HUDEP-2 (cell line): ENCODE measurements around the gene ETV7.
A peak's percentile ranks its signal among the peaks of the same experiment; 100 is the strongest.
"Not testable (repeated sequence)": the region's sequence is repeated elsewhere in the genome, so short reads cannot be mapped to it uniquely, and the experiment has no call there.

ENCODE experiments used
- DNase-seq, 76 experiments: peaks; one replicate each; lab custom pipeline; 2025; ENCODE audit not compliant: unreplicated experiment in 76 of 76; lab: John Stamatoyannopoulos, UW

ETV7 gene

DNA sequence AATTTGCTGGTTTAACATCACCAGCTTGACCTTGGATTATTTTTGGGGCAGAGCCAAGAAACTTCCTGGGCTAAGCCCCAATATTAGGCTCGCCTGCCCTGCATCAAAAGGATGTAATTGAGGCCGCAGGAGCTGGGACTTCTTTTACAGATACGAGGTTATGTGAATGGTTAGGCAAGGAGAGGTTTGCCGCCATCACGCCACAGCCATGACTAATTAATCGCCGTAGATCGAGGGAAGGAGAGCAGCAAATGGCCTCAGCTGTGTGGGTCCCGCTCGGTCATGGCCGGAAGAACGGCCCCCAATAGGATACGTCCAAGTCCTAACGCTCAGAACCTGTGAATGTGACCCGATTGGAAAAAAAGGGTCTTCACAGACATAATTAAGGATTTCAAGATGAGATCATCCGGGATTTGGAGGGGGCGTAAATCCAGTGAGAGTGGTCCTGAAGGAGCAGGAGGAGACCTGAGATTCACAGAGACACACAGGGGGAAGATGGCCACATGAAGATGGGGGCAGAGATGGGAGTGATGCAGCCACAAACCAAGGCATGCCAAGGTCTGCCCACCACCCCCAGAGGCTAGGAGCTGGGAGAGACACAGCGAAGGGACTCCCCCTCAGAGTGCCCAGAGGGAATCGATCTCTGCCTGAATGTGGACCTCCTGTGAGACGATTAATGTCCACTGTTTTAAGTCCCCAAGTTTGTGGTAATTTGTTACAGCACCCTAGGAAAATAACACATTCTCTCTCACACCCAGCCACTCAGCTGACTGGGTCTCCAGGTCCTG is 40.8 kb downstream of the ETV7 start:
- DNase-seq: no peak

DNA sequence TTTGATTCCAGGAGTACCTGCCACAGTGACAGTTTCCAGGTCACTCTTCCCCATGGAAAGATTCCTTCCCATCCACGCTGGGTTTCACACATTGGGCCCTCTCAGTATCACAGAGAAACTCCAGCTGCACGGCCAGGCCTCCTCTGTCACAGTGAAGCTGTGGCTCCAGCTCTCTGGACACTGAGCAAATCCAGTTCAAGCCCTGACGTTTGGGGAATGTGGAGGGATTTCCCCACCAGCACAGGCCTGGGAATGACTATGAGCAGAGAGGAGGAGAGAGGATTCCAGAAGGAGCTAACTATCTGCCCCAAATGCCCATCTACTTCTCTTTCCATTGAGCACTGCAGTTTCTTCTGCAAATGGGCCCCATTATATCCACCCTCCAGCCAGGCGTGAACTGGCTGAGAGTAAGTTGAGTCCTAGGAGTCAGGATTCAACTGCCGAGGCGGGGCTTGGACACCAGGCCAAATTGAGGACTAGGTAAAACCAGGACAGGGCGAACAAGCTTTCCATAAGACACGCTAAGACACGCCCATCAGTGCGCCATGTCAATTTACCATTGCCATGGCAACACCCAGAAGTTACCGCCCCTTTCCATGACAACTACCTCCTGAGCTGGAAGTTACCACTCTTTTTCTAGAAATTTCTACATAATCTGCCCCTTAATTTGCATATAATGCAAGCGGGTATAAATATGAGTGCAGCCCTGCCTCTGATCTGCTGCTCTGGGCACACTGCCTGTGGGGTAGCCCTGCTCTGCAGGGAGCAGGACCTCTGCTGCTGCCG is 41.6 kb downstream of the ETV7 start:
- peak in 3 of 76 experiments; percentile 7 to 28 (median 18) for DNase-seq

DNA sequence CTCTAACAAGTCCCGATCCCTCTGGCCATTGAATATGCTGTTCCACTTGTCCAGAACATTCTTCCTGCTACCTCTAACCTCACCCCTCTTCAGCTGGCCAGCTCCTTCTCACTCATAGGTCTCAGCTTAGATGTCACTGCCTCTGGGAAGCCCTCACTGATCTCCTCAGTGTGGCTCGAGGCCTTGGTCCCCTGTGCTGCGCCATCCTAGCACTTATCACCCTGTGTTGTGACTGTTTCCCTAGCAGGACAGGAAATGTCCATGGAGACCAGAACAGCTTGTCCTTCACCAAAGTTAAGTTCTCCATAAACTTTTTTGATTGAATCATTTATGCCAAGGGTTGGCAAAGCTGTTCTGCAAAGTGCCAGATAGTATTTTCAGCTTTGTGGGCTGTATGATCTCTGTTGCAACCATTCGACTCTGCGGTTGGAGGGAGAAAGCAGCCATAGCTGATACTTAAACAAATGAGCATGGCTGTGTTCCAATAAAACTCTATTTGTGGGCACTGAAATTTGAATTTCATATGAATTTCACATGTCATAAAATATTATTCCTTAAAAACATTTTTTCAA is 44.3 kb downstream of the ETV7 start:
- no peak for DNase-seq

DNA sequence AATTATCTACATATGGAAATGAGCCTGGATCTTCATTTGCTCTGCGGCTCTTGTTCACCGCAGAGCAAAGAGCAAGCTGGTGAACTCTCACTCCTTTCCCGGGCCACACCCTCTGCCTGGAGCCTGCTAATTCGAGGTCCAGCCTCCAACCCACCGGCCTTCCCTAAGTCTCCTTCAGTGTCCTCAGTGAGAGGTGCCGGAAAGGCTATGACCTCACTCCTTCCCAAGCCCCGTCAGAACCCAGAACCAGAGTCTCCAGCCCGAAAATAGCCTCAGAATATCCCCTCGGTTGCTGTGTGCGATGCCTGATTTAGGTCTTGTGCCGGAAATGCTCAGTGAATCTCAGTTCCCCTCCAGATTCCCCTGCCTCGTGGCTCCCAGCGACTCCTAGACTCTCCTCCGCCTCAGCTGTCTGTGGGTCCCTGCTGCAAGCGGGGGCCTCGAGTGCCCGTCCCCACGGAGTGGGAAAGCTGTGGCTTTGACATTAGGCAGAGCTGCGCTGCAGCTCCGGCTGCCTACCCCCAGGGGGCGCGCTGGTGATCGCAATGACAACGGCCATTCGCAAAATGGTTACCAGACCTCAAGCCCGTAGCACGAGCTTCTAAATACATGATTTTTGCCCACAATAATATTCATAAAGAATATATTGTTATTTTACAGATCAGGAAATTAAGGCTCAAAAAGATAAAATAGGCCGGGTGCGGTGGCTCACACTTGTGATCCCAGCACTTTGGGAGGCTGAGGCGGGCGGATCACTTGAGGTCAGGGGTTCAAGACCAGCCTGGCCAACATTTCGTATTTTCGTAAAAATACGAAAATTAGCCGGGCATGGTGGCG is 46.6 kb downstream of the ETV7 start:
- DNase-seq: peak in 60 of 76 experiments; percentile 20 to 79 (median 58)

DNA sequence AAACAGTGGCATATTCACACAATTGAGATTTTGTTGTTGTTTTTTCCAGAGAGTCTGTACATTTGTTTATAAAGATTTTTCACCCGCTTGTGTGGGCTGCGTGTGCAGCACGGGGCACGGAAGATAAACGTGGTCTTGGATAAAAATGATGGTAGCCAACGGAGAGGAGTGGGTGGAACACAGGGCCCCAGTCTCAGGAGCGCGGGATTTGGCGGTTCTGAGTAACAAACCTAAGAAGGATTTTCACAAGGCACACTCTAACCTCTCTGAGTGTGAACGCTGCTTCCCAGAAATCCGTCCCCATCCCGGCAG is 47.2 kb downstream of the ETV7 start:
- no peak for DNase-seq

DNA sequence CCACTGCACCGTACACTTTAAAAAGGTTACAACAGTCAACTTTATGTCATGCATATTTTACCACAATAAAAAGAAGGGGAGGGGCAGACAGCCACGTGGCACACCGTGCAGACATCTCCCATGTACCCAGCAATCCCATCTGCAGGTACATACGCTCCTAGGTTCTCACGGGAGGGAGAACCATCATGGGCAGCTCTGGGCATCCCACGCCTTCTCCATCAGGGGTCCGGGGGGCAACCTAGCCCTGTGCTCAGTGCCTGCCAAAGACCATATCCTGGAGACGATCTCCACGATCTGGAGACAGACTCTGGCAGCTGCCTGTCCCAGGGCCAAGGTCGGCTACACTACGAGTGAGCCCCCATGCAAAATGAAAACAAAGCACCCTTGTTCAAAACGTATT is 48.3 kb downstream of the ETV7 start:
- DNase-seq: no peak

DNA sequence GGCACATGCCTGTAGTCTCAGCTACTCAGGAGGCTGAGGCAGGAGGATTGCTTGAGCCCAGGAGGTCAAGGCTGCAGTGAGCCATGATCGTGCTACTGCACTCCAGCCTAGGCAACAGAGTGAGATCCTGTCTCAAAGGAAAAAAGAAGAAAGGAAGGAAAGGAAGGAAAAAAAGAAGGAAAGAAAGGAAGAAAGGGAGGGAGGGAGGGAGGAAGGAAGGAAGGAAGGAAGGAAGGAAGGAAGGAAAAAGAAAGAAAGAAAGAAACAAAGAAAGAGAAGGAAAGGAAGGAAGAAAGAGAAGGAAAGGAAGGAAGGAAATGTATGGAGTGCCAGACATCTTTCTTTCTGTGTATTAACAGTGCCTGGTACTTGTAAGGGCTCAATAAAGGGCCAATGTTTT is 49.2 kb downstream of the ETV7 start:
- DNase-seq: not testable (repeated sequence)

DNA sequence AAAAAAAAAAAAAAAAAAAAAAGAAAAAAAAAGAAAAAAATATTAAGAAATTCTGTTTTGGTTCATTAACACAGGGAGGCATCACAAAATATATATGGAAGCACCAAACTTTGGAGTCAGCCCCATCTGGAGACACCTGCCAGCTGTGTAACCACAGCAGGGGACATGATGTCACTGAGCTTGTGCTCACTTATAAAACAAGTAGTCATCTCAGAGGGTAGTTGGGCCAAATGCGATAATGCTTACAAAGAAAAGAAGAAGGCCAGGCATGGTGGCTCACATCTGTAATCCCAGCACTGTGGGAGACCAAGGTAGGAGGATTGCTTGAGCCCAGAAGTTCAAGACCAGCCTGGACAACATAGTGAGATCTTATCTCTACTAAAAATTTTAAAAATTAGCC is 49.7 kb downstream of the ETV7 start:
- no peak for DNase-seq

DNA sequence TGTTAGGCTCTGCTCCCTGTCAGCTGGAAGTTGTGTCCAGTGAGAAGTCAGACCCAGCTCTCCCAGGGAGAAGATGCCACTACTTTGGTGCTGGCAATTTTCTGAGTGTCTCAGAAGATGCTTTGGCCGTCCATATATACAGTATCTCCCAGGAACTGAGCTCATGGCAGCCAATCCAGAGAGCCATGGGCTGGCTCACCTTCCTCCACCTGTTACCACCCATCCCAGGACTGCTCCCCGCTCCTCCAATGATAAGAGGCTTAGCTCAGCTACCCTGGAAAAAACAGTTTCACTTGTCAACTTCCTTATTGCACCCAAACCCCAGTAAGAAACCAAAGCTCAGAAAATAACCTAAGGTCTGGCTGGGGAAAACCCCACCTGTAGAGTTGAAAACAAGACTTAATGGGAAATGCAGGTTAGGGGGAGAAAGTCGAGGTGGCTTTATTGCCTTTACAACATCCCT is 50.7 kb downstream of the ETV7 start, which contains the start of gene BNIP5:
BNIP5 (minus strand) TSS at position 110 of the 463 bp plus-strand sequence. CDS start 6,198 bp downstream, outside the sequence.
- DNase-seq: no peak

DNA sequence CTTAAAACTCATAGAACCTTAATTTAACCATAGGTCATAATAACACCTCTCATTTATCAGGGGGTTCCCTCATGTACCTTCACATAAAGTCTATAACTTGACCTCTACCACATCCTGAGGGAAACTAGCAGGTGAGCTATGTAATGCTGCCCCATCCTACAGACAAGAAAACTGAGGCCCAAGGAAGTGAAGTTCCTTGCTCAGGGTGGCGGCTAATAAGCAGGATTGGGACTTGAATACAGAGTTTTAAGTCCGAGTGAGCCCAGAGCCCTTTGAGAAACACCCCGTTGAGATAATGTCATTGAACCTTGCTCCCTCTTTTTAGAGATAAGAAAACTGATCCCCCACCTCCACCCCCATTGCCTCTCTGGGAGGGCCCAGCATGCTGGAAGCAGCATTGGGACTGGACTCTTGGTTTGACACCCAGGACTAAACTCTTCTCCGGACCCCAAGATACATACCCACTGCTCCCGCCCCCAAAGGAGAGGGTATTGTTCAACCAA is 51.2 kb downstream of the ETV7 start:
- DNase-seq: no peak

DNA sequence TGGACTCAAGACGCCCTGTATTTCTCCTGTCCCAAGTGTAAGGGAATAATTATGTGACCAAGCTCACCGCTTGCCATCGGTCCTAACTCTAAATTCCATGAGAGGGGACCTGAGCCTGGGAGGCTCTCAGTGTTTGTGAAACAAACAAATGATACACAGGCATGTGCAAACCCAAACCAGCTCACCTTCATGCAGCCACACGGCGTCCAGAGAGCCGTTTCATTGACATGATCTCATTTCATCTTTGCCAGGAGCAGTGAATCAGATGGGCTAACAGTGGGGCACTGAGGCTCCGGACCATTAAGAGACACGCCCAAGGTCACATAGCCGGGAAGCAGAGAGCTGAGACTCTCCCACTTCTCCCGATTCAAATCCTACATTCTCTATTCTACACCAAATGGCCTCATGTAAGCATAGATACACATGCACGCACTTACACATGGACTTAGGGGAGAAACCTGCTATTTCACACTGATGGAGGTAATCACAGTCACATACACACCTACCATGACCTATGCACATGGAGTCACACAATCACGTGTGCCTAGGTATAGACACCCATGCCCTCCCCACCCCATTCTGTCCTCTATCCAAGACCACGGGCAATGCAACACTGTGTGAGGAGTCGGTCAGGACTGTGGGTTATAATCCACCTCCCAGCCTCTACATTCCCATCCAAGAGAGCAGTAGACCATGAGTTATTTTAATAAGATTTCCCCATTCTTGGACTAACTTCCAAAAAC is 51.8 kb downstream of the ETV7 start:
- DNase-seq: no peak

DNA sequence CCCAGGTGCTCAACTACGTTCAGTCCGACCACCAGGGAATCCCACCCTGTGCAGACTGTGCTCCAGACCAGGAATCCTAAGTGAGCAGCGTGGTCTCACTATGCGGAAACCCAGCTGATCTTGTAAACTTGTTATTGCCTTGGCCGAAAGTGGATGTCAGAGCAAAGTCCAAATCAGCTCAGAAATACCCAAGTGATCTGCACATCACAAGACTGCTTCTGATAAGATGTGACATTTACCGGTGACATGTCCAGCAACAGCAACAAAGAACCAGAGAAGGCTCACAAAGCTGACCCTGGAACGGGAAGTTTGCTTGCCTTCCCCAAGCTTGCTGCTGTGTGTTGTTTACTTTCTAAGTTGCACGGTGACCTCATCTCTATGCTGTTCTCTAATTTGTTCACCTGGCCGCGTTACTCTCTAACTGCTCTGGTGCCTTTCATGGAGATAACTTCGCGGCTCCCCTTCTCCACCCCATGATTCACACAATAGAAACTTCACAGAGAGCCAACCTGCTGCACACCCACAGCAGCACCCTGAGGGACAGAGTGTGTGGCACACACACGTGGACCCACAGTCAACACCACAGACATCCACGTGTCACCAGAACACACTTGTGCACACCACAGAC is 52.5 kb downstream of the ETV7 start:
- no peak for DNase-seq

DNA sequence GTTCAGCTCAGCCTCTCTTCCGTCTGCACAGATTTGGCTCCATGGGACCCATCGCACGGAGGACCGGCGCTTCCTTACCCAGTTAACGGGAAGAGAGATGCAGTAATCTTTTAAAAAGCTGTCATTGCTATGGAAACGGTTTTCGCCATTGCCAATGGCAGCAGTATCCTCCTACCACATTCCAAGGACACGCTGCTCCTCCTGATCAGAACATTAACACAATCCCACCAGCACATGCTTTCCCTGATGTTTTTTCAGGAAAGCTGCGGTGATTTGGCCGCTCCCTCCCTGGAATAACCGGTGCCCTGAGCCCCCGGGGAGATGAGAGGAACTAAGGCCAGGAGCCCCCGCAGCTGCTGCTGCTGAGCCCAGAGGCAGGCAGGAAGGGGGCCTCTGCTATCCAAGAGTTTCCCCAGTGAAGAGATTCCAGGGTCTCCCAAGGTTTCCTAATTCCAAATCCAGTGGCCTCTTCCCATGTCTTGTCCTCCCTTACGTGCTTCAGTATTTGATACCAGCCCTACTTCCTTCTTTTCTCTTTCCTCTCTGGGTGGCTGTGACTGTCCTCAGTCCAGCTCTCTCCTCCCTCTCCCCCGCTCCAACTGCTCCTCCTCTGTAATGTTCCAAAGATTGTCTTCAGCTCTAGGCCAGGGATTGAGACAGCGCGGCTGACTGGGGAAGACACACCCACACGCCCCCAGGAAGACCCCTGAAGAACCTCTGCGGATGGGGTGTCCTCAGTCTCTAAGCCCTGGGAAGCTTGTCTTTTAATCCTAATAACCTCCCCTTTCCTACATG is 53.3 kb downstream of the ETV7 start:
- DNase-seq: no peak

DNA sequence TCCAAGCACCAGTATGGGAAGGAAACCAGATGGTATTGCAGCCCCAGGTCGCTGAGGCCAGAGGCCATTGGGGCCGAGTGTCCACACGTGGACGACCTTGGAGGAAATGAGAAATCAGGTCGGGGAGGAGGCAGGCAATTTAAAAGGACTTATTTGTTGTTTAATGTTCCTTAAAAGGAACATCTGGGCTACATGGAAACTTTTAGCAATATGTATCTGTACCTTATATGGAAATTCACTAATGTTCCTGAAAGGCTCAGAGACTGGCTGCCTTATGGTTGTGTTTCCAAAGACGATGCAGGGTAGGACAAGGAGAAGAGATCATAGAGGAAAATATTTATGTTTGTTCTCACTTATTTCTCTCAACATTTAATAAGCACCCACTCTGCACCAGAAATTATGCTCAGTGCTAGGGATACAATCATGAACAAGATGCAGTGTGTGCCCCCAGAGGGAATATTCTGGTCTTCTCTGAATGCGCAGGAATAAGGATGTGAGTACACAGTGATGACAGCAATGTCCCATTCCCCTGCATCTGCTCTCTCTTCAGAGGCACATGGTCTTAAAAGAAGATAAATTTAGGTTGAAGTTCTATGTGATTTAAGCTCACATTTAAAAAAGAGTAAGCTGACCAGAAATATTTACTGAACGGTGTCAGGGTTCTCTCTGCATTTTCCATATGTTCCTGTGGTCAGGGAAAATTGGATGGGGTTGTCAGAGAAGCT is 54.1 kb downstream of the ETV7 start:
- DNase-seq: no peak

DNA sequence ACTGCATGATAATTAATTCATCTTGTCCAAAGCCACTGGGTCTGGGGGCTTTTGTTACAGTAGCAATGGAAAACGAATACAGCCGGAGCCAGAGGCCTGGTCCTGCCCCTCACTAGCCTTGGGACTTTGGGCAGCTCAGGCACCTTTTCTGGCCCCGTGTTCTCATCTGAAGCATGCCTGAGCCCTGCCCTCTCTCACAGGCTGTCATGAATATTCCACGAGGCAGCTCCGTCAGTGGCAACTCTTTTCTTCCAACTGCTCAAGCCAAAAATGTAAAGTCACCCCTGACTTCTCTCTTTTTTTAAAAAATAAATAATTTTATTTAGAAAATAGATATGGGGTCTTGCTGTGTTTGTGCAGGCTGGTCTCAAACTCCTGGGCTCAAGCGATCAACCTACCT is 56.1 kb downstream of the ETV7 start:
- no peak for DNase-seq

DNA sequence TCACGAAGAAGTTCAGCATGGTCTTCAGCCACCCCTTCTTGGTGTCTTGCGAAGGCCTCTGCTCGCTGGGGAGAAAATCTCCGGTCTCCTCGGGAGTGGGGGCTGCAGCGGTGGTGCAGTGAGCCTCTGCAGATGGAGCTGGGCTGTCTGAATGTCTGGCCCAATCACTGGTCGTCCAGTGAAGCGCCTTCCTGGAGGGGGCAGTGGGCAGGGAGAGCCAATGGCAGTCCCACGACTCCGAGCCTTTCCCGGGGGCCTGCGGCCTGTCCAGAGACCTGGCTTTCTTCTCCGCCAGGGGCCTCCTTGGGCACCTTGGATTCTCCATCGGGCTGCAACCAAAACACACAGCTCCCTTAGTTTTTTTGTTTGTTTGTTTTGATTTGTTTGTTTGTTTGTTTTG is 57.1 kb downstream of the ETV7 start:
- DNase-seq: no peak

DNA sequence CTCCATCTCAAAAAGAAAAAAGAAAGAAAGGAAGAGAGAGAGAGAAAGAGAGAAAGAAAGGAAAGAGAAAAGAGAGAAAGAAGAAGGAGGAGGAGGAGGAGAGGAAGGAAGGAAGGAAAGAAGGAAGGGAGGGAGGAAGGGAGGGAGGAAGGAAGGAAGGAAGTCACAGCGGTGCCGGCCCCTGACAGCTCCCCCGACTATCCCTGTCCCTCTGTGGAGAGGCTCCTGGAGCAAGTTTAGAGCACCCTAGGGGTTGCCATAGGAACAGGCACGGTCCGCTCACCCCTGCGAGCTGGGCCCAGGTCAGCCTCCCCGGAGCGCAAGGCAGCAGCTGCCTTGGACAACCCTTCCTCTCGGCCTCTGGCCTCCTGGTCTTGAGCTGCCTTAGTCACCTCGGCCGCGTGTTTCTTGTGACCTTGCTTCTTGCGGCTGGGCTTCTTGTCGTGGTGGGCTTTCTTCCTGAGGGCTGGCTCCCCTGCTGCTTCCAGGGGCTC is 57.6 kb downstream of the ETV7 start:
- no peak for DNase-seq

DNA sequence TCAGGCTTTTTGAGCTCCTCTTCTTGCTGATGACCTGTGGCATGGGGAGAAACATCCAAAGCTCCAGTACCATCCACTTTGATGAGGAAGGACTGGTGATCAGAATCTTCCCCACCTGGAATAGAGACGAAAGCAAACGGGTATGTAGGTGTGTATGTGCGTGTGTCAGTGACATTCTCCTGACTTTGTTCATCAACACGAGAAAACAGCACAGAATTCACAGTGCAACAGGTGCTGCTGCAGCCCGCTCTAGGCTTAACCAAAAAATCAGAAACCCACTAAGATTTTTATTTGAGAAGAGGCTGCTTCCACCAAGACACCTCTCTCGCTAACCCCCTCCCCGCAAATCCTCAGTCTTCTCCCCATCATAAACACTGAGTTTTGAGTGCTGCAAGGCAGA is 58.9 kb downstream of the ETV7 start:
- DNase-seq: no peak
